OCI-LY3 (cell line): ENCODE measurements around the gene BTBD1.

Experiments used
- H2AFZ ChIP-seq: fragments of 200-600, 300-600 bp; shearing (Covaris generic); 2 replicates; pipeline ENCODE4 v1.6.0; 2014; ENCODE audit warnings: antibody characterized with exemption, low read depth, low read length
- H3K27ac ChIP-seq: fragments of 200-600, 300-600 bp; sonication (generic); 2 replicates; pipeline ENCODE4 v1.5.1; 2014; ENCODE audit warnings: mild to moderate bottlenecking, low read length, moderate library complexity, mixed read lengths
- H3K27me3 ChIP-seq: fragments of 200-600, 300-600 bp; sonication (generic); 2 replicates; pipeline ENCODE4 v1.6.1; 2014; ENCODE audit warnings: low read depth, low read length, mixed read lengths
- H3K36me3 ChIP-seq: fragments of 200-600, 300-600 bp; sonication (generic); replicated peaks from 2 replicates; pipeline ENCODE3; 2014; ENCODE audit warnings: low read depth, low read length, mixed read lengths
- H3K4me1 ChIP-seq: fragments of 300-600, 200-600 bp; sonication (generic); 2 replicates; pipeline ENCODE4 v1.6.1; 2014; ENCODE audit warnings: low read length, mixed read lengths
- H3K4me2 ChIP-seq: fragments of 200-600, 300-600 bp; sonication (generic); 2 replicates; pipeline ENCODE4 v1.6.1; 2014; ENCODE audit warnings: low read length, mixed read lengths
- H3K4me3 ChIP-seq: fragments of 300-600, 200-600 bp; sonication (generic); 2 replicates; pipeline ENCODE4 v1.5.1; 2014; ENCODE audit warnings: antibody characterized with exemption, mild to moderate bottlenecking, low read length, moderate library complexity
- H3K79me2 ChIP-seq: fragments of 300-600, 200-600 bp; shearing (Covaris generic); 2 replicates; pipeline ENCODE4 v1.6.1; 2014; ENCODE audit warnings: mild to moderate bottlenecking, low read length, mixed read lengths
- H3K9ac ChIP-seq: fragments of 300-600, 200-600 bp; shearing (Covaris generic); 2 replicates; pipeline ENCODE4 v1.6.0; 2014; ENCODE audit warnings: mild to moderate bottlenecking, low read length, moderate library complexity
- H3K9me3 ChIP-seq: fragments of 200-600, 300-600 bp; shearing (Covaris generic); 2 replicates; pipeline ENCODE4 v1.6.1; 2014; ENCODE audit warnings: low read length, mixed read lengths; ENCODE audit not compliant: insufficient read depth
- H4K20me1 ChIP-seq: fragments of 200-600, 300-600 bp; sonication (generic); 2 replicates; pipeline ENCODE4 v1.6.1; 2016; ENCODE audit warnings: low read length, mixed read lengths; ENCODE audit not compliant: insufficient read depth
- CTCF ChIP-seq: fragments of 200-600, 300-600 bp; sonication (generic); IDR thresholded peaks from 2 replicates; pipeline ENCODE4 v1.5.1; 2014; ENCODE audit warnings: antibody characterized with exemption, low read length, low read depth
- EZH2phosphoT487 ChIP-seq: fragments of 200-600 bp; shearing (Covaris generic); IDR thresholded peaks from 2 replicates; pipeline ENCODE4 v1.6.1; 2018; ENCODE audit warnings: antibody characterized with exemption, mixed run types, low read depth

Gene BTBD1

GRCh38 chr15:82969353-82969752 lies 97.7 kb downstream of the BTBD1 start:
- Histone ChIP-seq H3K9me3 (no peaks in the 10 kb centered on the region), H3K79me2 (no peaks in the 10 kb centered on the region), H3K36me3 (no peaks in the 10 kb centered on the region), H3K27me3 (no peaks in the 10 kb centered on the region), H2AFZ (no peak overlapping the region), H3K27ac (no peak overlapping the region), H3K4me1 (peaks cover 7% of the 10 kb centered on the region), H3K9ac (no peak overlapping the region), H3K4me3 (no peak overlapping the region), H3K4me2 (no peak overlapping the region), H4K20me1 (no peaks in the 10 kb centered on the region)
- TF ChIP-seq CTCF: no peak
- TF ChIP-seq EZH2phosphoT487: no peak

GRCh38 chr15:82968066-82968465 lies 99.0 kb downstream of the BTBD1 start:
- H4K20me1 ChIP-seq: no peaks in the 10 kb centered on the region
- no peak overlapping the region for H2AFZ ChIP-seq
- TF ChIP-seq CTCF: no peak
- no peak for TF ChIP-seq EZH2phosphoT487

GRCh38 chr15:82966671-82967071 lies 100.4 kb downstream of the BTBD1 start:
- H3K4me3 ChIP-seq: no peak overlapping the region
- no peak overlapping the region for H3K9ac ChIP-seq
- no peak overlapping the region for H2AFZ ChIP-seq
- no peak overlapping the region for H3K27ac ChIP-seq
- no peak overlapping the region for H3K4me2 ChIP-seq
- no peaks in the 10 kb centered on the region for H3K36me3 ChIP-seq
- H3K27me3 ChIP-seq: no peaks in the 10 kb centered on the region
- TF ChIP-seq EZH2phosphoT487 (no peak), CTCF (no peak)
- peaks cover 7% of the 10 kb centered on the region for H3K4me1 ChIP-seq
- H4K20me1 ChIP-seq: no peaks in the 10 kb centered on the region
- no peaks in the 10 kb centered on the region for H3K9me3 ChIP-seq
- no peaks in the 10 kb centered on the region for H3K79me2 ChIP-seq

More at GRCh38 chr15:82968066-82968465, 99.0 kb downstream of the BTBD1 start:
- H3K27me3 ChIP-seq: no peaks in the 10 kb centered on the region
- no peaks in the 10 kb centered on the region for H3K36me3 ChIP-seq
- no peak overlapping the region for H3K9ac ChIP-seq
- H3K27ac ChIP-seq: no peak overlapping the region
- H3K9me3 ChIP-seq: no peaks in the 10 kb centered on the region
- no peak overlapping the region for H3K4me2 ChIP-seq
- no peaks in the 10 kb centered on the region for H3K79me2 ChIP-seq
- no peak overlapping the region for H3K4me3 ChIP-seq
- H3K4me1 ChIP-seq: peaks cover 7% of the 10 kb centered on the region
